GM12892 (cell line): ENCODE results near the gene FAM180A.
"Not testable (repeated sequence)": the region's sequence is repeated elsewhere in the genome, so short reads cannot be mapped to it uniquely, and the experiment has no call there.

Experiments used
- DNase-seq: peaks from one replicate; pipeline ENCODE4 v3.0.0; 2011; ENCODE audit not compliant: insufficient read length
- FAIRE-seq: peaks from 2 replicates; lab custom pipeline; 2011; peaks lifted over from hg19 to GRCh38; lab: Jason Lieb, UNC
- POLR2A ChIP-seq: IDR thresholded peaks from 2 replicates; pipeline ENCODE4 v1.6.1; 2011; ENCODE audit warnings: low read depth, low read length, control low read depth
- POLR2AphosphoS5 ChIP-seq: IDR thresholded peaks from 2 replicates; pipeline ENCODE4 v1.6.1; 2011; ENCODE audit warnings: low read depth, low read length, control low read depth
- TAF1 ChIP-seq: IDR thresholded peaks from 2 replicates; pipeline ENCODE4 v1.6.1; 2011; ENCODE audit warnings: low read depth, mild to moderate bottlenecking, control low read depth, low read length, borderline replicate concordance

The FAM180A gene

GRCh38 chr7:135706858-135707569 lies 41.6 kb downstream of the FAM180A start:
- no peak for DNase-seq
- no peak for FAIRE-seq
- TF ChIP-seq POLR2A (no peak), TAF1 (no peak), POLR2AphosphoS5 (no peak)

DNA sequence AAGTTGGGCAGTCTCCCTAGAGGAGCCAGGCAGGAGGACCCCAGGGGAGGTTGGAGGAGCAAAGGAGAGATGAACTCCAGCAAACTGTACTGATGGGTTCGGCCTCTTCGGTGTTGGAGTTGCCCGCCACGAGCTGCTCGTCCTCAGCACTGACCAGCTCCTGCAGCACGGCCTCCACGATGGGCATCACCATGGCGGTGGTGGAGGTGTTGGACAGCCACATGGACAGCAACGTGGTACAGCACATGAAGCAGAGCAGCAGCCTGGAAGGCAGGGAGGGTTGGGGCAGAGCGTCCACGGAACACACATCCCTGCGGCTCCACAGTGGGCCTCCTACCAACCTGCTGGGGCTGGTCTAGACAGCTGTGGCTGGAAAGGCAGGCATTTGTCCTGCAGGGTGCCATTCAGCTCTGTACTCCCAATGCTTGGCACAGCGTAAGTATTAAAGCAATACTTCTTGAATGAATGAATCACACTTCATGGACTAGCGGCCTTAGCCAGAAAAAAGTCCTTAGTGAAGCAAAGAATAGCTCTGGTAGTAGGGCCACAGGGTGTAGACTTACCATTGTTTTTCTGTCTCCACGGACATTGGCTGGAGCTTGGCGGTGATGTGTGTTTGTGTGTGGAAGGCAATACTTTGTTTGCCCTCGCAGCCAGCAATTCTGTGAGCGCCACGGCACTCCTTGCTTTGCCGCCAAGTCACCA lies 42.4 kb downstream of the FAM180A start:
- no peak for FAIRE-seq
- no peak for DNase-seq
- TF ChIP-seq POLR2A (no peak), POLR2AphosphoS5 (no peak), TAF1 (no peak)

DNA sequence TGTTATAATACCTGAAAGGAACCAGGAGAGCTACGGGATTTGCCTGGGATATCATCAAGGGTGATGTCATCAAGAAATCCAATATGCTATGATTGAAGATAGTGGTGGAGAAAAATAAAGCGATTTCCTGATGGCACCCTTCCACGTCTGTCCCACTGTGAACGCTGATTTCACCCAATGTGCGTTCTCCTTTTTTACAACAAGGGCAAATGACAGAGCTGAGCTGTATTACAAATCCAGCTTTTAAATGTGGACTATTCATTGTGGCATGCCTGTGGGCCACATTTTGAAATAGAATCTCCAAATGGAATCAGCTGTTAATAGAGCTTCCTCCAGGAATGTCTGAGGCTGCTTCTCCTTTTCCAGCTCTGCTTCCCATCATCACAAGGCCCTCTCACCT lies 43.9 kb downstream of the FAM180A start:
- FAIRE-seq: no peak
- no peak for DNase-seq
- no peak for TF ChIP-seq POLR2AphosphoS5
- TF ChIP-seq POLR2A: no peak
- TF ChIP-seq TAF1: no peak

DNA sequence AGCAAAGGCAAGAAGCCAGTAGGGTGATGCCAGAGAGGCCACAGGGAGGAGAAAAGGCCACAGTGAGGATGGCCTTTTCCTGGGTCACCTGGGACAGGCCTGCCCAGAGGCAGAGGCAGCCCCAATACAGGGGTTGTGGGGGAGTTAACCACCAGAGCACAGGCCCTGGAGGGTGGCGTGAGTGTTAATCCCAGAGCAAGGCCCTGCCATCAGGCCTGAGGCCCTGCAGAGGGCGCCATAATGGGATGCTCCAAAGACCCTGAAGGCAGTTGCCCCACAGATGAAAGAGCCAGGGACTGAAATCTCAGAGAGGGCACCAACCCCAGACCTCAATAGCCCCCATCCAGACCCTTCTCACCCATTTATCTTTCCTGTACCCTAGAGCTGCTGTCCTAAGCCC lies 44.5 kb downstream of the FAM180A start:
- TF ChIP-seq POLR2A (no peak), POLR2AphosphoS5 (no peak), TAF1 (no peak)
- DNase-seq: no peak
- no peak for FAIRE-seq

DNA sequence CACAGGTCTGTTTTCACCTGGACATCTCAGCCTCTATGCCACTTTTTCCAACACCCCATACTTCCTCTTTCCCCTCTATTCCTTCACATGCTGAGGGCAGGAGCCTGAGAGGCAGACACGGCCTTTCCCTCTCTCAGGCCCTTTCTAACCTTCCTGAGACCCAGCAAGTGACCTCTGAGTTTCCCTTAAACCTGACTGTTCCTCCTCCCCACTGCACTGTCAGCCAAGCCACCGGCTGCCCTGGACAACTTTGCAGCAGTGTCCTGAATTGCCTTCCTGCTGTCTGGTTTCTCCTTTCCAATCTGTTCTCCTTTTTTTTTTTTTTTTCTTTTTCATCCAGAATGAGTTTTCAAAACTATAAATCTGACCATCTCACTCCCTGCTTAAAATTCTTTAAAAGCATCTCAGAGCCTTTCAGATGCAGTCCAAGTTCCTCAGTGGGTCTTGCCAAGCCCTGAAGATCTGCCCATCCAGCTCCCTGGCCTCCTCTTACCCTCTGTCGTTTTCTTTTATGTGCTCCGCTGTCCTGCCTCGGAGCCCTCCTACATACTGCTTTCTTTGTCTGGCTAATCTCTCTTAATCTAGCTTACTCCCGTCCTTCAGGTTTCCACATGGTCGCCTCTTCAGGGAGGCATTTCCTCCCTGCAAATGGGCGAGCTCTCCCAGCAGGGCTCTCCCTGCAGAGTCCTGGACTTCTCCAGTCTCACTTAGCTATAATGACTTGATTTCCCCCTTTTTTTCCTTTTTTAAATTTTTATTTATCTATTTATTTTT lies 51.1 kb downstream of the FAM180A start:
- DNase-seq (no peak), FAIRE-seq (no peak)
- no peak for TF ChIP-seq TAF1
- TF ChIP-seq POLR2AphosphoS5: no peak
- no peak for TF ChIP-seq POLR2A

DNA sequence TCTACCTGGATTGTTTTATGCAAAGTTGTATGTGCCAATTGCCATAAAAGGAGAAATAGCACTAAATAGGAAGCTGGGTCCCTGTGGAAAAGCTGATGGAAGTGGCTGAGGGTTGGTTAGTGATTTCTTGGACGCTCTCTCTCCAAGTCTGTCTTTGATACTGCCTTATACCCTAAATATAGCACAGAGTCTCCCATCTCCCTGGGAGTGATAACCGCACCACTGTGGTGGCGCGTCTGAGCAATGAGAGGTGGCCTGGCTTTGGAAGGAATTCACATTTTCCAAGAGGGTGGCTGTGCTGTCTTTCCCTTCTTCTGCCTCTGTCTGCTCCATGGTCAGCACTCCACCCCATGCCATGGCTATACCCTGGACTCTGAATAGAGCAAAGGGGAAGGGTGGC lies 55.1 kb downstream of the FAM180A start:
- TF ChIP-seq TAF1 (no peak), POLR2AphosphoS5 (no peak), POLR2A (no peak)
- FAIRE-seq (no peak), DNase-seq (no peak)

- not testable (repeated sequence) for DNase-seq, FAIRE-seq
Measured at GRCh38 chr7:135692606-135693005, 56.0 kb downstream of the FAM180A start.

GRCh38 chr7:135692055-135692454 lies 56.6 kb downstream of the FAM180A start:
- TF ChIP-seq POLR2A (no peak), POLR2AphosphoS5 (no peak), TAF1 (no peak)
- FAIRE-seq: no peak
- DNase-seq: no peak

GRCh38 chr7:135690566-135690965 lies 58.0 kb downstream of the FAM180A start:
- FAIRE-seq (no peak), DNase-seq (no peak)
- TF ChIP-seq TAF1 (no peak), POLR2AphosphoS5 (no peak), POLR2A (no peak)

GRCh38 chr7:135687466-135687865 lies 61.1 kb downstream of the FAM180A start:
- FAIRE-seq (no peak), DNase-seq (no peak)
- TF ChIP-seq POLR2AphosphoS5: no peak
- no peak for TF ChIP-seq POLR2A
- no peak for TF ChIP-seq TAF1

DNA sequence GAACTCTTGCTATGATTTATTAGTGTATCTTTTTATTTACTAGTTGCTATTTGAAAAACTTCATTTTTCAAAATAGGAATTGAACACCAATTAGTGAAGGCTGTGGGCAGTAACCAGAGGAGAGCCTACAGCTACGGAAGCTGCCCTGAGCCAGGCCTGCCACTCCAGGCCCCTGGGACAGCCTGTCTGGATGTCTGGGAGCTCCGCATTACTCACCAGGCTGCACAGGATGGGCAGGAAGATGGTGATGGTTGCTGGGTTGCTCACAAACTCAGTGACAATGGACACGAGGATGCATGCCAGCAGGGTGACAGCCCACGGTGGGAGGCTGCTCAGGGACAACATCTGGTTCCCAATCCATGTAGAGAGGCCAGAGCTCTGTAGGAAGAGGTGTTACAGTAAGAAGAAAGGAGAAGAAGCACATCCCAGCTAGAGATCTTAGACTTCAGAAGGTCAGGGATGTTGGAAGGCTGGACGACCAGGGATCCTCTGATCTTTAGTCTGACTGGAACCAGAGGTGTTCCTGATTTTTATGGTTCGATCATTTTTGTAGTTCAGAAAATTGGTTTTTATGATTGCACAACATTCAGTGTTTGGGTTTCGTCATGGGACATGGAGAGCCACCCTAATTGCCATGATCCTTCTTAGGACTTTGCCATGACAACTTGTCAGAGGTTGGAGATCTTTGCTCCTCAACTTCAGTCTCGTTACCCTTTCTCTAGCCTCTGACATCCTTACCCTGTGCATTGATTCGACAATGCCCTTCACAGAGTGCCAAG lies 63.1 kb downstream of the FAM180A start:
- no peak for DNase-seq
- no peak for FAIRE-seq
- TF ChIP-seq TAF1 (no peak), POLR2AphosphoS5 (no peak), POLR2A (no peak)

GRCh38 chr7:135684699-135685098 lies 63.9 kb downstream of the FAM180A start:
- TF ChIP-seq TAF1 (no peak), POLR2AphosphoS5 (no peak), POLR2A (no peak)
- DNase-seq (no peak), FAIRE-seq (no peak)
